GM18873 (cell line): ENCODE measurements around the gene HBG1.
A peak's percentile ranks its signal among the peaks of the same experiment; 100 is the strongest.
"Not testable (repeated sequence)": the region's sequence is repeated elsewhere in the genome, so short reads cannot be mapped to it uniquely, and the experiment has no call there.

Experiments
- ATAC-seq: cut with Tn5 transposase; IDR thresholded peaks from one replicate; pipeline ENCODE4 v1.9.1; 2021; ENCODE audit warnings: mild to moderate bottlenecking, moderate library complexity, moderate number of reproducible peaks; ENCODE audit not compliant: unreplicated experiment, low FRiP score

Gene HBG1

DNA sequence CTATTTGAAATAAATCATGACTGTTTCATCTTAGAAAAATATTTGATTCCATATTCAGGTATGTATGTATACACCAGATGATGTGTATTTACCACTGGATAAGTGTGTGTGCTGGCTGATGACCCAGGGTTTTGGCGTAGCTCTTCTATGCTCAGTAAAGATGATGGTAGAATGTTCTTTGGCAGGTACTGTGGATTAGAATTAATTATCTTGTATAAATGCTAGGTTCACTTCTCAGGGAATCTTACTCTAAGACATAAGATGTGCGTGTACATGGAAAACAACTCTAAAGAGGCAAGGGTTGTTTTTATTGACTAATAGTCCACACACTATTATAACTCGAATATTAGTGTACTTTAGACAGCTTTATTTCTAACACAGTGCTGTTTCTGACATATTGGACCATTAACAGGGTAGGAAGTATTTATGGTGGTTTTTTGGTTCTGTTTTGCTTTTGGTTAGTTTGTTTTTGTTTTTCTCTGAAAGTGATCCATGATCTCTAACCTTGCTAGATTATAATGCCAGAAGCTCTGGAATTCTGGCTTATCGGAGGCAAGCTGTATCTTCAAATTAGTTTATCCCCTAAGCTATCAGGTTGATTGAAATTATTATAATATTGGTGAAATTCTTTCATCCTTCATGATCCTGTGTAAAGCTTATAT is 1.0 kb upstream of the HBG1 start:
- no peak for ATAC-seq

DNA sequence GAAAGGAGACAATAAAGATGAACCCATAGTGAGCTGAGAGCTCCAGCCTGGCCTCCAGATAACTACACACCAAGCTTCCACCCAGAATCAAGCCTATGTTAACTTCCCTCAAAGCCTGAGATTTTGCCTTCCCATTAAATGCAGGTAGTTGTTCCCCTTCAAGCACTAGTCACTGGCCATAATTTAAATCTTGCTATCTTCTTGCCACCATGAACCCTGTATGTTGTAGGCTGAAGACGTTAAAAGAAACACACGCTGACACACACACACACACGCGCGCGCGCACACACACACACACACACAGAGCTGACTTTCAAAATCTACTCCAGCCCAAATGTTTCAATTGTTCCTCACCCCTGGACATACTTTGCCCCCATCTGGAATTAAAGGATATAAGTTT is 1.2 kb downstream of the HBG1 start:
- not testable (repeated sequence) for ATAC-seq

DNA sequence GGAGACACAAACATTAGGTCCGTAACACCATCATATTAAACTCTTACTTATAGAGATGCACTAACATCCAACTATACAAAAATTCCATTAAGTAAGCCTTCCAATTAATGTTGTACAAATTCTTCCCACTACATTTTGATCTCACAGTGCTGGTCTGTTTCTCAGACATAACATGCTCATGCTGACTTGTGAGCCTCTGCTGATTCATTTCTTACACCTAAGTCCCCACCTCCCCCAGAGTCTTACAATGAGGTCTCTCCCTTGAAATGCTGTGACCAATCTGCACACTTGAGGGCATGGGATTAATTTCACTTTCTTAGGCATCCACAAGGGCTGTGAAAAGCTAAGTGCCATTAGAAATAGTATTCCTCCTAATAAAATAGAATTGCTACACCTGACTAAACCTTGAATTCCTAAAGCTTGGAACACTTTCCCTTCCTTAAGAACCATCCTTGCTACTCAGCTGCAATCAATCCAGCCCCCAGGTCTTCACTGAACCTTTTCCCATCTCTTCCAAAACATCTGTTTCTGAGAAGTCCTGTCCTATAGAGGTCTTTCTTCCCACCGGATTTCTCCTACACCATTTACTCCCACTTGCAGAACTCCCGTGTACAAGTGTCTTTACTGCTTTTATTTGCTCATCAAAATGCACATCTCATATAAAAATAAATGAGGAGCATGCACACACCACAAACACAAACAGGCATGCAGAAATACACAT is 2.0 kb downstream of the HBG1 start:
- ATAC-seq = no peak

DNA sequence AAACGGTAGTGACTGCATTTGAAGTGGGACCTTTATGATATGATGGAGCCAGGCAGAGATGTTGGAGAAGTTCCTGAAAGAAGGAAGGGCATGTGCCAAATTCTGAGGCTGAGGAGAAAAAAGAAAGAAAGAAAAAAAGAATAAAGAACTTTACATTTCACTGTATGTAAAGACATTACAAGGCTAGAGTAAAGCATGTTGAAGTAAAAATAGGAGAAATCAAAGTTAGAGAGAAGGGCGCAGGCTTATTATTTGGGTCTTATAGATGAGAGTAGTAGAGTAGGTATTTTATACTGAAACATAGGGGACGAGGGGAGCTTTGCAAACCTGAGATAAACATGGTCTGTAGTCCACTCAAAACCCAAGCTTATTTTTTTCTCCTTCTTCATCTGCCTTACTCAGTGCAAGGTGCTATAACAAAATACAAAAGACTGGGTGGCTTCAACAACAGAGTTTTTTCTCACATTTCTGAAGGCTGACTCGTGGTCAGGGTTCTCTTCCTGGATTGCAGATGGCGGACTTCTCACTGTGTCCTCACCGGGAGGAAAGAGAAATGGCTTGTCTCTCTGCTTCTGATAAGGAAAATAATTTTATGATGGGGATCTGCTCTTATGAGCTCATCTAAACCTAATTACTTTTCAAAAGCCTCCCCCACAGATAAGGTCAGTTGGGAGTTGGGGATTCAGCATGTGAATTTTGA is 2.7 kb downstream of the HBG1 start:
- ATAC-seq = no peak

DNA sequence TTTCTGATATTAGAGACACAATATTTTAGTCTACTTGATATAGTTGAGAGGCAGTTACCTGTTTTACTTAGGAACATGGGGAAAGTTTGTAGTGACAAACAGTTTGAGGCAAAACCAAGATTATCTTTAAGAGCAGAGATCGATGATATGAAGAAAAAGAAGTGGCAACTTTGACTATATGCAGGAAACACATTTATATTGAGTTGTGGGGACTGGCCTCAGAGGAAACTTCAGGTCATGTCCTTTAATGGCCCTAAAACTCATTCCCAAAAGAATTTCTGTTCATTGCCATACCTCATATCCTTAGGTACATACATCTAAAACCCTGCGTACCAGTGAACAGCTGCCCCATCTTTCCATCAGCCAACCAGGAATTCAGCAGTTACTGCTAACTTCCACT is 4.5 kb downstream of the HBG1 start:
- no peak for ATAC-seq

- no peak for ATAC-seq
Measured at GRCh38 chr11:5243816-5244180, 5.9 kb downstream of the HBG1 start.

DNA sequence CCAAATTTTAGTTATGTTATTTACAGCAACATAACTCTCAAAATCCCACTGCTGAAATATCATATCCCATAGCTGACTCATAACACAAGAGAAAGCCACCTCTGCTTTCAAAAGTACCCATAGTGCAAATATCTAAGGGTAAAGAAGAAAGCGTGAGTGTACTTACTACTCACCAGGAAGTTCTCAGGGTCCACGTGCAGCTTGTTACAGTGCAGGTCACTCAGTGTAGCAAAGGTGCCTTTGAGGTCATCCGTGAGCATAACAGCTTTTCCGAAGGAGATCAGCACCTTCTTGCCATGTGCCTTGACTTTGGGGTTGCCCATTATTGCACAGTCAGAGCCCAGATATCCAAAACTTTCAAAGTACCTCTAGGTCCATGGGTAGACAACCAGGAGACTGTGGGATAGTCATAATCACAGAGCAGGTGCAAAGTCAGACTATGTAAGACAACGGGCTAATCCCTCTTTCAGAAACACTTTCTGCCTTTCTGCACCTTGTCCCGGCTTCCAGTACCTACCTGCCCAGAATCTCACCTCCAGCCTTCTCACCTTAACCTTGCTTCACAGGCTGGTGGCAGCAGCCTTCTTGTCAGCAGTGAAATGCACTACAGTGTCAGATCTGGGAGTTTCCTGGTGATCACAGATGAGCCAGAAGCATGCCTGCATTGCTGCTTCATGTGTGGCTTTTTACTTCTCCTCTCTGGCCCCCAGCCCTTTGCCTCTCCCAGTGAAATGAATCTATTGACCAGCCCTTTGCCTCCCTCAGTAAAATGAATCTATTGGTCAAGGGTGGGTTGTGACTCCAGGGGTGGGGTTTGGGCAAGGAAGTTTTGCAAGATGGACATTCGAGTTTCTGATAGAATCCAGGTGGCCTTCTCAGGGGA is 6.5 kb downstream of the HBG1 start:
- no peak for ATAC-seq

GRCh38 chr11:5242208-5242607 is 7.4 kb downstream of the HBG1 start:
- no peak for ATAC-seq

DNA sequence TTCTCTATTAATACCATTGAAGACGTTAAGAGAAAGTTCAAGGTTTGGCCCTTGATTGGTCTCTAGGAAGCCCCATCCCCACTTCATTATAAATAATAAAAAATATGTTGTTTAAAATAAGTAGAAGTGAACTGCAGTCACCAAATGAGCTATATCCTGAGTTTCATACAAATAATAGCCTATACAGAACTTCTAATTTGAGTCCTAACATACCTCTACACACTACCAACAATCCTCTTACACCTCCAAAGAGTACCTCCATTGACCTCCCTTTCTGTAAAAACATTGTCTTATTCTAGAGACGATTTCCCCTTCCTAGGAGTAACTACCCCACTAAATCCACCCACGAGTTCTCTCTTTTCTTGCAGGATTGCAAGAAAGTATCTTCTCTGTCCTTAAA is 8.2 kb downstream of the HBG1 start:
- ATAC-seq = no peak

DNA sequence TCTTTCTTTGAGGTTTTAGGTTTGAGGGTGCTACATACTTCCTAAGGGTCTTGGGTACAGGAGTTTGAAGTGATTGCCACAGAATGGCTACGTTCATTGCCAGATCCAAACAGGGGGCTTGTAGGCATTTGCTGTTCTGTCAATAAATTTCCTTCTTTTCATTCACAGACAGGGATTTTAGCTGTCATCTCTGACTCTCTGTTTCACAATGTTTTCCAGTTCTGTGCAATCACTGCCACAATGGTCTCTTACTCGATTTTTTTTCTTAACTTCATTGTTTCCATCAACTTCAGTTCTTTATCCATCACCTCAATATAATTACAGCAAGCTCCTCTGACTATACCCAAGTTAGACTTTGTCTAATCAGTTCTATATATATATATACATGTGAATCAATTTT is 9.2 kb downstream of the HBG1 start:
- no peak for ATAC-seq

GRCh38 chr11:5240056-5240455 is 9.6 kb downstream of the HBG1 start:
- no peak for ATAC-seq

DNA sequence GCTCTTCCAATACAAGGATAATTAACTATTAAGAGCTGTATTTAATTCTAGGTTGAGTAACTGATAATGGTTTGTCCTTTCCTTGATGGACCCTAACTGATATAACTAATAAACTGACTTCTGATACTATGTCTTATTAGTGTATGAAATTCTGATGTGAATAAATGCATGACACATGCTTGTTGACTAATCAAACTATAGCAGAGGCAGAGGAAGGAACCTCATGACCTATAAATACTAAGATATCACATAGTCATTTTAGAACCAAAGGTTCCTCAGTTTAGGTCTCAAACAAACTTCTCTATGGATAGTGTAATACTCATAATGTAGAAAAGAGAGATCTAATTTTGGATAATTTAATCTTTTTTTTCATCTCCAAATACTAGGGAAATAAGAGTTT is 10.6 kb downstream of the HBG1 start:
- no peak for ATAC-seq

- no peak for ATAC-seq
Measured at GRCh38 chr11:5238486-5238885, 11.2 kb downstream of the HBG1 start.

- no peak for ATAC-seq
Measured at GRCh38 chr11:5237420-5237819, 12.2 kb downstream of the HBG1 start.

DNA sequence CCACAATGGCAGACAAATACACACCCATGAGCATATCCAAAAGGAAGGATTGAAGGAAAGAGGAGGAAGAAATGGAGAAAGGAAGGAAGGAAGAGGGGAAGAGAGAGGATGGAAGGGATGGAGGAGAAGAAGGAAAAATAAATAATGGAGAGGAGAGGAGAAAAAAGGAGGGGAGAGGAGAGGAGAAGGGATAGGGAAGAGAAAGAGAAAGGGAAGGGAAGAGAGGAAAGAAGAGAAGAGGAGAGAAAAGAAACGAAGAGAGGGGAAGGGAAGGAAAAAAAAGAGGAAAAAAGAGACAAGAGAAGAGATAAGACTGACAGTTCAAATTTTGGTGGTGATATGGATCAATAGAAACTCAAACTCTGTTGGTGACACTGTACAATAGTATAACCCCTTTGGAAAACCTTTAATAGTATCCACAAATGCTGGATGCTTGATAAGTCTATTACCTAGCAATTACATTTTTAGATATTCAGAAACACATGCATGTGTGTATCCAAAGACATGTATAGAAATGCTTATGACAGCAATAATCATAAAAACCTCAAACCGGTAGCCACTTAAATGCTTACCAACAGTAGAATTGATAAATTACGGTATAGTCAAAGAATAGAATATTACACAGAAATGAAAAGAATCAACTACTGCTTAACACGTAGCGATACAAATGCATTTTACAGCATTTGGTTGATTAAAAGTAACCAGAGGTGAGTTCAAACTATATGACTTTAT is 14.1 kb downstream of the HBG1 start:
- no peak for ATAC-seq

DNA sequence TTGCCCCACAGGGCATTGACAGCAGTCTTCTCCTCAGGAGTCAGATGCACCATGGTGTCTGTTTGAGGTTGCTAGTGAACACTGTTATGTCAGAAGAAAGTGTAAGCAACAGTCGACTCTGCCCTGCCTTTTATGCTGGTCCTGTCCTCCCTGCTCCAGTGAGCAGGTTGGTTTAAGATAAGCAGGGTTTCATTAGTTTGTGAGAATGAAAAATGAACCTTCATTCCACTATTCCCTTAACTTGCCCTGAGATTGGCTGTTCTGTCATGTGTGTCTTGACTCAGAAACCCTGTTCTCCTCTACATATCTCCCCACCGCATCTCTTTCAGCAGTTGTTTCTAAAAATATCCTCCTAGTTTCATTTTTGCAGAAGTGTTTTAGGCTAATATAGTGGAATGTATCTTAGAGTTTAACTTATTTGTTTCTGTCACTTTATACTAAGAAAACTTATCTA is 15.2 kb downstream of the HBG1 start, which contains the start of gene HBD:
TSS of gene HBD (minus strand) at position 103 of the 454 bp plus-strand sequence. CDS start at position 53, 50 bp downstream.
- ATAC-seq = peak; percentile 47

GRCh38 chr11:5233307-5233706 is 16.4 kb downstream of the HBG1 start:
- no peak for ATAC-seq

GRCh38 chr11:5232821-5233220 is 16.8 kb downstream of the HBG1 start:
- ATAC-seq = no peak

DNA sequence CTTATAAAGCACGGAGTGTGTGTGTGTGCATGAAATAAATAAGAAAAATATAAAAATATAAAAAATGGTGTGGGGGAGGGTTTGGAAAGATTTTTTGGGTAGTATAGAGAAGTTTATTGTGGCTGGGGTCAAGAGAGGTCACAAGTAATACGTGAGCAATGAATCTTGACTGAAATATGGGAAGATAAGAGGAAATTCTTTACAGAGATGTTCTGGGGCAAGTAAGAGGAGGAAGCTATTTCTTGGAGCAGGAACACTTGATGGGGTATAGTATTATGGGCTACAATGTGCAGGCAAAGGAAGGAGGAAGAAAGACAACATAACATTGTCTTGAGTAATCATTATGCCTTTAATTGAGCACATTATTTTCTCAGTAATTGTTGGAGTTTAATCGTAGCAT is 17.5 kb downstream of the HBG1 start:
- ATAC-seq = no peak

DNA sequence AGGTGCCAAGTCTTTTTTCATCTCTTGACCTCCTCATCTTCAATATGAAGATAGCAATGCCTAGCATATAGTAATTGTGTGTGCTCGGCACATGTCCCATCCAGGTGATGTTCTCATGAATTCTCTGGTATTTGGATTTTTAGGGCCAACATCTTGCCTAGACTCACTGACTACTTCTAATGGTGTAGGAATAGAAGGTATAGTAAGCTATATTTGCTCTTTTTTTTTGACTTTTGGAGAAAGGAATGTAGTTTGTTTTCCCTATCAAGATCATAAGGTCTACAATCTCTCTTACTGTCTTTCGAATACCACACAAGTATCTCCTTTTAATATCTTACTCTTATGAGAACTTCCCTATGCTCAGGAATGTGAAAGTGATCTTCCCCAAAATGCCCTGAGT is 18.5 kb downstream of the HBG1 start:
- no peak for ATAC-seq
